Mesenchymal stem cell (in vitro differentiated cells and primary cell): ENCODE measurements around the gene TBC1D30.
A peak's percentile ranks its signal among the peaks of the same experiment; 100 is the strongest.

Experiments
- DNase-seq: peaks from one replicate; pipeline ENCODE4 v3.0.0-alpha.2; 2013
- H2AFZ ChIP-seq: one replicate; pipeline ENCODE4 v1.6.1; 2013; ENCODE audit warnings: low read depth, mild to moderate bottlenecking, control low read depth, inconsistent platforms, low read length, moderate library complexity
- H2AK5ac ChIP-seq: 2 replicates; pipeline ENCODE4 v1.6.1; 2013; ENCODE audit warnings: low read length, moderate library complexity, mild to moderate bottlenecking, inconsistent platforms; ENCODE audit not compliant: severe bottlenecking
- H2BK120ac ChIP-seq: one replicate; pipeline ENCODE4 v1.6.1; 2013; ENCODE audit warnings: low read depth, mild to moderate bottlenecking, inconsistent platforms, low read length, moderate library complexity
- H2BK12ac ChIP-seq, 2 experiments: one replicate each; pipeline ENCODE4 v1.6.1; 2013; ENCODE audit warnings: inconsistent platforms in 2 of 2, low read length in 2 of 2, mild to moderate bottlenecking in 2 of 2, moderate library complexity in 2 of 2, control low read depth in 1 of 2
- H2BK15ac ChIP-seq: one replicate; pipeline ENCODE4 v1.6.1; 2013; ENCODE audit warnings: mild to moderate bottlenecking, low read depth, inconsistent platforms; ENCODE audit not compliant: poor library complexity, severe bottlenecking
- H2BK5ac ChIP-seq: 2 replicates; pipeline ENCODE4 v1.6.1; 2013; ENCODE audit warnings: low read depth, mild to moderate bottlenecking, low read length, control low read depth, inconsistent platforms; ENCODE audit not compliant: poor library complexity, severe bottlenecking
- H3K14ac ChIP-seq, 2 experiments: one replicate each; pipeline ENCODE4 v1.6.1; 2013; ENCODE audit warnings: inconsistent platforms in 2 of 2, low read length in 2 of 2, control low read depth in 1 of 2, mild to moderate bottlenecking in 1 of 2, moderate library complexity in 1 of 2
- H3K18ac ChIP-seq, 2 experiments: one replicate each; pipeline ENCODE4 v1.6.1; 2013; ENCODE audit warnings: inconsistent platforms in 2 of 2, low read length in 2 of 2, control low read depth in 1 of 2, low read depth in 1 of 2, mild to moderate bottlenecking in 1 of 2
- H3K23ac ChIP-seq, 2 experiments: one replicate each; pipeline ENCODE4 v1.6.1; 2013; ENCODE audit warnings: inconsistent platforms in 2 of 2, low read length in 2 of 2, mild to moderate bottlenecking in 2 of 2, moderate library complexity in 2 of 2, control low read depth in 1 of 2
- H3K27ac ChIP-seq: 2 replicates; pipeline ENCODE4 v1.5.1; 2013; ENCODE audit warnings: mild to moderate bottlenecking, moderate library complexity, low read length, control low read depth, inconsistent platforms; ENCODE audit not compliant: poor library complexity, severe bottlenecking
- H3K27me3 ChIP-seq, 2 experiments: 2 replicates each; pipeline versions ENCODE4 v1.6.1 to v1.7.0; 2013; ENCODE audit warnings: low read length in 2 of 2, mild to moderate bottlenecking in 2 of 2, moderate library complexity in 2 of 2, control low read depth in 1 of 2, inconsistent platforms in 1 of 2; ENCODE audit not compliant: control insufficient read depth in 1 of 2, insufficient read depth in 1 of 2
- H3K36me3 ChIP-seq, 2 experiments: 2 replicates each; pipeline versions ENCODE4 v1.6.1 to v1.7.0; 2013; ENCODE audit warnings: low read length in 2 of 2, control low read depth in 1 of 2, inconsistent platforms in 1 of 2, low read depth in 1 of 2, mild to moderate bottlenecking in 1 of 2; ENCODE audit not compliant: insufficient read depth in 2 of 2, control insufficient read depth in 1 of 2
- H3K4ac ChIP-seq, 2 experiments: one replicate each; pipeline ENCODE4 v1.6.1; 2013; ENCODE audit warnings: inconsistent platforms in 2 of 2, low read length in 2 of 2, mild to moderate bottlenecking in 2 of 2, moderate library complexity in 2 of 2, control low read depth in 1 of 2, low read depth in 1 of 2
- H3K4me1 ChIP-seq: 2 replicates; pipeline ENCODE4 v1.6.1; 2013; ENCODE audit warnings: low read depth, low read length, control low read depth; ENCODE audit not compliant: control insufficient read depth, insufficient read depth
- H3K4me2 ChIP-seq: 2 replicates; pipeline ENCODE4 v1.6.1; 2013; ENCODE audit warnings: low read length, mild to moderate bottlenecking, inconsistent platforms; ENCODE audit not compliant: poor library complexity, severe bottlenecking
- H3K4me3 ChIP-seq, 2 experiments: 2 replicates each; pipeline versions ENCODE4 v1.5.1 to v1.7.0; 2013; ENCODE audit warnings: low read length in 2 of 2, mild to moderate bottlenecking in 2 of 2, control low read depth in 1 of 2, low read depth in 1 of 2; ENCODE audit not compliant: insufficient read depth in 1 of 2
- H3K79me1 ChIP-seq: replicated peaks from 2 replicates; pipeline ENCODE4 v1.6.1; 2013; ENCODE audit warnings: mild to moderate bottlenecking, control low read depth, low read length, inconsistent platforms; ENCODE audit not compliant: poor library complexity, severe bottlenecking
- H3K9ac ChIP-seq: 2 replicates; pipeline ENCODE4 v1.7.0; 2013; ENCODE audit warnings: mild to moderate bottlenecking, low read length, moderate library complexity
- H3K9me3 ChIP-seq: 2 replicates; pipeline ENCODE4 v1.7.0; 2013; ENCODE audit warnings: mild to moderate bottlenecking, low read length; ENCODE audit not compliant: control insufficient read depth
- H4K8ac ChIP-seq: one replicate; pipeline ENCODE4 v1.6.1; 2013; ENCODE audit warnings: inconsistent platforms, mild to moderate bottlenecking, low read length, moderate library complexity
- H4K91ac ChIP-seq: one replicate; pipeline ENCODE4 v1.6.1; 2013; ENCODE audit warnings: mild to moderate bottlenecking, low read length, inconsistent platforms
- WGBS: methylation state at CpG from one replicate; pipeline ENCODE4 v1.1.7; 2013; ENCODE audit warnings: mixed read lengths; 5-methylcytosine and 5-hydroxymethylcytosine counted together

The TBC1D30 gene

DNA sequence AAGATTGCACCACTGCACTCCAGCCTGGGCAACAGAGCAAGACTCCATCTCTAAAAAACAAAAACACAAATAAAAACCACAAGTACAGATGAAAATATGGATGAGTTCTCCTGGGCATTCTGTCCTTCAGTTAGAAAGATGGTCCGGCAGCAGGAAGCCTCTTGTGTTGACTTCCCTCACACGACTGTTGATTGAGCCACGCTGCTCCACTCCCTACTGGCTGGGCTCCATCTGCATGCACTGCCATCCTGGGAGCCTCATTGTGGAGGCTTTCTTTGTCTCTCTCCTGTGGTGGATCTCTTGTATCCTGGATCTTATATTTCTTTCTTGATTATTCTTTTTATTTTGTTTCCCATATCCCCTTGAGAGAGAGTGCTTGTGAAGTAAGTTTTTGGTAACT, 30.8 kb upstream of the TBC1D30 start:
- Histone ChIP-seq H3K9ac (no peak overlapping the region), H3K14ac (no peak overlapping the region), H2BK15ac (no peak overlapping the region), H3K4ac (no peak overlapping the region), H3K4me3 (no peak overlapping the region), H3K9me3 (no peaks in the 10 kb centered on the region), H3K27me3 (peaks cover 4 to 16% of the 10 kb centered on the region in 2 experiments), H3K27ac (no peak overlapping the region), H3K4me2 (no peak overlapping the region), H3K79me1 (no peaks in the 10 kb centered on the region), H2AK5ac (no peak overlapping the region), H3K23ac (no peak overlapping the region), H2AFZ (no peak overlapping the region), H2BK5ac (no peak overlapping the region), H4K8ac (no peak overlapping the region), H2BK12ac (no peak overlapping the region), H3K4me1 (no peaks in the 10 kb centered on the region), H3K36me3 (no peaks in the 10 kb centered on the region), H4K91ac (no peak overlapping the region), H3K18ac (no peak overlapping the region), H2BK120ac (no peak overlapping the region)
- no peak for DNase-seq
- 79% methylated on average over 3 of the region's 3 CpGs for WGBS

DNA sequence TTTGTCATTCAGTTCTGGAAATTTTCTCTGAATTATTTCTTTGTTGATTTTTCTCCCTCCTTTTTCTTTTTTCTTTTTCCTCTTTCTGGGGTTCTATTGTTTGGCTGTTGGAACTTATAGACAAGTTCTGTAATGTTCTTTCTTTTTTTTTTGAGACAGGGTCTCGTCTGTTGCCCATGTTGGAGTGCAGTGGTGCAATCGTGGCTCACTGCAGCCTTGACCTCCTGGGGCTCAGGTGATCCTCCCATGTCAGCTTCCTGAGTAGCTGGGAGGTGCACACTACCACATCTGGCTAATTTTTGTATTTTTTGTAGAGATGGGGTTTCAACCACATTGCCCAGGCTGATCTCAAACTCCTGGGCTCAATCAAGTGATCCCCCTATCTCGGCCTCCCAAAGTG, 30.1 kb upstream of the TBC1D30 start:
- Histone ChIP-seq H3K4me2 (no peak overlapping the region), H2AFZ (no peak overlapping the region), H3K9ac (no peak overlapping the region), H2BK120ac (no peak overlapping the region), H3K9me3 (no peaks in the 10 kb centered on the region), H2AK5ac (no peak overlapping the region), H3K4me3 (no peak overlapping the region), H3K36me3 (no peaks in the 10 kb centered on the region), H3K14ac (no peak overlapping the region), H4K91ac (no peak overlapping the region), H3K18ac (no peak overlapping the region), H3K4ac (no peak overlapping the region), H2BK15ac (no peak overlapping the region), H4K8ac (no peak overlapping the region), H3K27me3 (peaks cover 9 to 22% of the 10 kb centered on the region in 2 experiments), H2BK12ac (no peak overlapping the region), H2BK5ac (no peak overlapping the region), H3K27ac (no peak overlapping the region), H3K4me1 (no peaks in the 10 kb centered on the region), H3K79me1 (no peaks in the 10 kb centered on the region), H3K23ac (no peak overlapping the region)
- DNase-seq: no peak
- 75% methylated on average over 3 of the region's 3 CpGs for WGBS

DNA sequence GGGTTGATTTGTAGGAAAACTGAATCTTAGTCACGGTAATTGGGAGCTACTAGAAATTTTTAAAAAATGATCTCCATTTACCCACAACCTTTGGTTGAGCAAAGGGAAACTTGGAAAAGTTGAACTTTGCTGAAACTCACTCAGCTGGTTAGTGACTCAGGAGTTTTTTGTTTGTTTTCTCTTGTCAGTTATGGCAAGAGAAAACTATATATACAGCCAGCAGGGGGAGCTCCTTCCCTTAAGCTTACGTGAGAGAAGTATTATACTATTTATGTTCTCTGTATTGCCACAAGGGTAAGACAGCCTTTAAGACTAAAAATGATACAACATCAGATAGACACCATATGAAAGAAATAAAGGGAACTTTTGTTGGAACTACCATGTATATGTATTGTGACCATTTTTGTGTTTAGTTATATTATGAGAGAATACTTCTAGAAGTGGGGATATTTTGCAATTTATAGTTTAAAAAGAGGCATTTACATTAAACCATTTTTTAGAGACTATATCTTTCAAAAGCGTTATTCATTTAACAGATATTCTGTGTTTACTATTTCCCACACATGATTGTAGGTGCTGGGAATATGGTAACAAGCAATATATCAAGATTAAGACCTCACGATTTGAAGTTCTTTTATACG, 28.1 kb upstream of the TBC1D30 start:
- DNase-seq: peak; percentile 91
- H2BK5ac ChIP-seq: no peak overlapping the region

DNA sequence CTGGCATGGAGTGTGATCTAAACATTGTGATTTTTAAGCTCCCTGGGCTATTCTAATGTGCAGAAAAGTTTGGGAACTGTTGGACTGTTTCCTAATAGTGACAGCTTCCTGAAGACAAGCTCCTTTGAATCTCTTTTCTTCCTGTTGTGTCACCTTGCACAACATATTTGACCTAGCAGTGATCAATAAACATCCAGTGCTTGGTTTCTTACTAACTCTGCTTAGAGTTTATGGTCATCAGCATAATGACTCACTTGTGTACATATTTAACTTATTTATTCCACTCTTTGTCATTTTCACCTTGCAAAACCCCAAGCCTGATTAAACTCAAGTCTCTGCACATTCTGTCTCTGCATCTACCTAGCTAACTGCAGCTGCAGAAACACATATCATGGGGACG, 27.3 kb upstream of the TBC1D30 start:
- Histone ChIP-seq H2AFZ (no peak overlapping the region), H3K79me1 (no peaks in the 10 kb centered on the region), H3K23ac (no peak overlapping the region), H2BK120ac (no peak overlapping the region), H3K4me2 (no peak overlapping the region), H3K14ac (no peak overlapping the region), H3K18ac (no peak overlapping the region), H3K4me1 (no peaks in the 10 kb centered on the region), H3K27ac (no peak overlapping the region), H2BK5ac (no peak overlapping the region), H2BK12ac (no peak overlapping the region), H3K9me3 (no peaks in the 10 kb centered on the region), H3K9ac (no peak overlapping the region), H2AK5ac (no peak overlapping the region), H4K91ac (no peak overlapping the region), H4K8ac (no peak overlapping the region), H3K27me3 (peaks cover 28 to 42% of the 10 kb centered on the region in 2 experiments), H2BK15ac (no peak overlapping the region), H3K4ac (no peak overlapping the region), H3K36me3 (no peaks in the 10 kb centered on the region), H3K4me3 (no peak overlapping the region)
- WGBS: 73% methylated on average over 1 of the region's 1 CpG
- peak; percentile 30 for DNase-seq

More for the DNA sequence above, 28.1 kb upstream of the TBC1D30 start:
- Histone ChIP-seq H2AFZ (no peak overlapping the region), H3K9me3 (no peaks in the 10 kb centered on the region), H3K23ac (no peak overlapping the region), H2BK12ac (no peak overlapping the region), H3K4me3 (no peak overlapping the region), H3K4me1 (no peaks in the 10 kb centered on the region), H2AK5ac (no peak overlapping the region), H3K18ac (no peak overlapping the region), H3K27me3 (peaks cover 28 to 42% of the 10 kb centered on the region in 2 experiments), H3K27ac (no peak overlapping the region), H3K4ac (no peak overlapping the region), H4K8ac (no peak overlapping the region), H3K14ac (no peak overlapping the region), H2BK120ac (no peak overlapping the region), H3K4me2 (no peak overlapping the region), H3K79me1 (no peaks in the 10 kb centered on the region), H2BK15ac (no peak overlapping the region), H4K91ac (no peak overlapping the region), H3K9ac (peak overlapping the region; percentile 62), H3K36me3 (no peaks in the 10 kb centered on the region)
- no CpG with 5 or more reads among the region's 5 CpGs for WGBS
